HS-27A (cell line): Measurements from ENCODE around the gene PPP6R2.
"Not testable (repeated sequence)": the region's sequence is repeated elsewhere in the genome, so short reads cannot be mapped to it uniquely, and the experiment has no call there.

ENCODE experiments used
- DNase-seq: peaks from one replicate; pipeline ENCODE4 v3.0.0-alpha.2; 2012; ENCODE audit warnings: low read depth, missing footprints

Gene PPP6R2

GRCh38 chr22:50317674-50318073 is 25.5 kb upstream of the PPP6R2 start:
- no peak for DNase-seq

- DNase-seq: no peak
Observed at GRCh38 chr22:50318356-50318697, 24.8 kb upstream of the PPP6R2 start.

DNA sequence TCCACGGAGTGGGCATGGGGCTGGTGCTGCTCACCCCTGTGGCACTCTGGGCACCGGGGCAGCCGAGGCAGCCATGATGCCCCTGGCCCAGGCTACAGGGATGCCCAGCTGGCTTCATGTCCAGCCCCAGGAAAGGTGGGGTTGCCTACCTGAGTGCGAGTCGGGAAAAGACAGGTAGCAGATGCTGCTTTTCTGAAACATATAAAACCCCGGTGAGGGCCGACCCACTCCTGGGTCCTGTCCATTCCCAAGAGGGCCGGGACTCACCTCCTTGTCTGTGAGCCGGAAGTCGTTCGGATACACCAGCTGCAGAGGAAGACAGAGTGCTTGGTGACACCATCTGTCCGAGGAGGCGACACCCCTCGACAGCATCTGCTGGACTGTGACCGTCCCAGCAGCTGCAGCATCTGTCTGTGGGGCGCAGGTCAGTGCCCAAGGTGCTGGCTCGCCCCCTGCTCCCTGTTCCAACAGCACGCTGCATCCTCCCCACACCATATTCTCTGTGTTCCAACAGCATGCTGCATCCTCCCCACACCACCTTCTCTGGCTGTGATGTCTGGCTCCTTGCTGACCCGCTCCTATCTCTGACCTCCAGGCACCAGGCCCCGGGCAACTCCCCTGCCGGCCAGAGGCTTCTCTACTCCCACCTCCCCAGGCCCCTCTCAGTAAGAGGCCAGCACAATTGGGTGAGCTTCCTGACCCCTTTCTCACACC is 24.3 kb upstream of the PPP6R2 start:
- DNase-seq: no peak

- DNase-seq: no peak
Observed at GRCh38 chr22:50319503-50319951, 23.6 kb upstream of the PPP6R2 start.

DNA sequence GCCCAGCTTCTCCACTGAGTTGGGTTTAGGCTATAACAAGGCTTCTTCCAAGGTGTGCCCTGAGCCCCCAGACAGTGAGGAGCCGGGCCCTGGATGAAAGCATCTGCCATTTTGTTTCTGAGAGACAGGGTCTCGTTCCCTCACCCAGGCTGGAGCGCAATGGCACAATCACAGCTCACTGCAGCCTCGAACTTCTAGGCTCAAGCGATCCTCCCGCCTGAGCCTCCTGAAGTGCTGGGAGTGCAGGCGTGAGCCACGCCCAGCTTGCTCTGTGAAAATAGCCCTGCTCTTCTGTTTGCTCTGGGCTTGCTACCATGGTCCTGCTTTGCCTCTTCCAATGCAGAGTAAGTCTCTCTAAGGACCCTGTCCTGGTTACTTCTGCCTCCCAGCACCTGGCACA is 23.0 kb upstream of the PPP6R2 start:
- no peak for DNase-seq

DNA sequence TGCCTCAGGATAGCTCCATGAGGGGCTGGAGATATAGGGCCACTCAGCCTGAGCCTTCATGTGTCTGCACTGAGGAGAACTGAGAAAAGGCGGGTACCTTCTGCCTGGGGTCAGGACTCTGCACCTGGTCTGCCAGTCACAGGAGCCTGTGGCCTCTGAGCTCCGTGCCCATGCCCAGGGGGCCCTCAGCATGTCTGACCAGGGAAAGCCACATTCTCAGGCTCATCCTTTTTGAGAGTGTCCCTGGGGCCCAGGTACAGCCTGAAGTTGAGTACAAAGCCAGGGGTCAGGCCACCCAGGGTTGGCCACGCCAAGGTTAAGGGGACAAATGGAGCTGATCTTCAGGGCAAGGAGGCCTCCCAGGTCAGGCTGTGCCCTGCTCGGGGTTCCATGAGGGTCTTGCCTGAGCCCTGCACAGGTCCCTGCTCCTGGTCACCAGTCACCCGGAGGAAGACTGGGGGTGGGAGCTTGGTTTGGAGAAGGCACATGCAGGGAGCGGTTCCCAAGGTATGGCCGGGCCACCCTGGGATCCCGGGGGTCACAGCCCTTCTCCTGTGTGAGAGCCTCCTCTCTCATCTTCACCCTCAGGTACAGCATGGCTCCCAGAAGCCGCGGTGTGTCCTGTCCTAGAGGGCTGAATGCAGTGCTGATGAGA is 22.3 kb upstream of the PPP6R2 start:
- DNase-seq: no peak

- DNase-seq: not testable (repeated sequence)
Observed at GRCh38 chr22:50322382-50323104, 20.6 kb upstream of the PPP6R2 start.

DNA sequence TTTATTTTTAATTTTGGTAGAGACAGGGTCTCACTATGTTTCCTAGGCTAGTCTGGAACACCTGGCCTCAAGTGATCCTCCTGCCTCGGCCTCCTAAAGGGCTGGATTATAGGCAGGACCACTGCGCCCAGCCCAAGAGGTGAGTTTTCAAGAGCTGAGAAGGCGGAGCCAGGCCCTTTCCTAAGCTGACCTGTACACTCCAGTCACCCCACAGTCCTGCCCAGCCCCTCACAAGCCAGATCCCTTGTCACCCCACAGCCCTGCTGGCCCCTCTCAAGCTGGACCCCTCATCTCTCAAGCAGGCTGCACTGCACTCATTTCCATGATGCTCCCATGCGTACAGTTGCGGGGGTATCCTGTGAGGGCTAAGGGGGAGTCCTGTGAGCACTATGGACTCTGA is 19.2 kb upstream of the PPP6R2 start:
- no peak for DNase-seq

- no peak for DNase-seq
Observed at GRCh38 chr22:50325444-50326224, 17.5 kb upstream of the PPP6R2 start.

GRCh38 chr22:50326225-50326955 is 16.7 kb upstream of the PPP6R2 start:
- no peak for DNase-seq

- DNase-seq: no peak
Observed at GRCh38 chr22:50326956-50327710, 16.0 kb upstream of the PPP6R2 start, which contains the start of gene DENND6B. Gene DENND6B (minus strand): TSS chr22:50327012. CDS start chr22:50326988, 24 bp downstream.

DNA sequence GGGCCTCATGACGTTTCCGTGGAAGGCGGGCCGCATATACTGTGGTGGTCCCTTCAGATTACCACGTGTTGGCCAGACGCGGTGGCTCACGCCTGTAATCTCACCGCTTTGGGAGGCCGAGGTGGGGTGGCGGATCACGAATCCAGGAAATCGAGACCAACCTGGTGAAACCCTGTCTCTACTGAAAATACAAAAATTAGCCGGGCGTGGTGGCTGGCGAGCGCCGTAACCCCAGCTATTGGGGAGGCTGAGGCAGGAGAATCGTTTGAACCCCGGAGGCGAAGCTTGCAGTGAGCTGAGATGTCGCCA is 15.5 kb upstream of the PPP6R2 start:
- DNase-seq: no peak

DNA sequence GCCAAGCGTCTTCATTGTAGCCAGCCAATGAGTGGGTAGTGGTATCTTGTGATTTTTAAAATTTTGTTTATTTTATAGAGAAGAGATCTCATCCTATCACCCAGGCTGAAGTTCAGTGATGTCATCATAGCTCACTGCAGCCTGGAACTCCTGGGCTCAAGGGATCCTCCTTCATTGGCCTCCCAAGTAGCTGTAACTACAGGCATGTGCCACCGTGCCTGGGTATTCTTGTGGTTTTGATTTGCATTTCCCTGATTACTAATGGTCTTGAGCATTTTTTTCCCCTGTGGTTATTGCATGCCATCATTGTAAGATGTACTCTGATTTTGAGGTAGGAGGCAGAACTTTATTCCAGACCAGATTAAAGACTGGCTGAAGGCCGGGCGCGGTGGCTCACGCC is 13.9 kb upstream of the PPP6R2 start:
- DNase-seq: no peak

GRCh38 chr22:50334433-50334832 is 8.7 kb upstream of the PPP6R2 start:
- not testable (repeated sequence) for DNase-seq

DNA sequence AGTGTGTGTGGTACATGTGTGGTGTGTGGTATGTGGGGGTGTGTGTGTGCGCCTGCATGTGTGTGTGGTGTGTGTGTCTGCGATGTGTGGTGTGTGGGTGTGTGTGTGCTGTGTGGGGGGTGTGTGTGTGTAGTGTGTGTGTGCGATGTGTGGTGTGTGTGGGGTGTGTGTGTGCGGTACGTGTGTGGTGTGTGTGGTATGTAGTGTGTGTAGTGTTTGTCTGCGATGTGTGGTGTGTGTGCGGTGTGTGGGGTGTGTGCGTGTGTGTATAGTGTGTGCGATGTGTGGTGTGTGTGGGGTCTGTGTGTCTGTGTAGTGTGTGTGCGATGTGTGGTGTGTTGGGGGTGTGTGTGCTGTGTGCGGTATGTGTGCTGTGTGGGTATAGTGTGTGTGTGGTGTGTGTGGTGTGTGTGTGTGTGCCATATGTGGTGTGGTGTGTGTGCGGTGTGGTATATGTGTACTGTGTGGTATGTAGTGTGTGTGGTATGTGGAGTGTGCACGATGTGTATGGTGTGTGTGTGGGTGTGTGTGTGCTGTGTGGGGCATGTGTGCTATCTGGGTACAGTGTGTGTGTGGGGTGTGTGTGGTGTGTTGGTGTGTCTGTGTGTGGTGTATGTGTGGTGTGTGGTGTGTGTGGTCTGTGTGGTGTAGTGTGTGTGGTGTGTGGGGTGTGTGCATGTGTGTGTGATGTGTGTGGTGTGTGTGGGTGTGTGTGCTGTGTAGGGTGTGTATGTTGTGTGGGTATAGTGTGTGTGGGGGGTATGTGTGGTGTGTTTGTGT is 5.7 kb upstream of the PPP6R2 start:
- DNase-seq: no peak

DNA sequence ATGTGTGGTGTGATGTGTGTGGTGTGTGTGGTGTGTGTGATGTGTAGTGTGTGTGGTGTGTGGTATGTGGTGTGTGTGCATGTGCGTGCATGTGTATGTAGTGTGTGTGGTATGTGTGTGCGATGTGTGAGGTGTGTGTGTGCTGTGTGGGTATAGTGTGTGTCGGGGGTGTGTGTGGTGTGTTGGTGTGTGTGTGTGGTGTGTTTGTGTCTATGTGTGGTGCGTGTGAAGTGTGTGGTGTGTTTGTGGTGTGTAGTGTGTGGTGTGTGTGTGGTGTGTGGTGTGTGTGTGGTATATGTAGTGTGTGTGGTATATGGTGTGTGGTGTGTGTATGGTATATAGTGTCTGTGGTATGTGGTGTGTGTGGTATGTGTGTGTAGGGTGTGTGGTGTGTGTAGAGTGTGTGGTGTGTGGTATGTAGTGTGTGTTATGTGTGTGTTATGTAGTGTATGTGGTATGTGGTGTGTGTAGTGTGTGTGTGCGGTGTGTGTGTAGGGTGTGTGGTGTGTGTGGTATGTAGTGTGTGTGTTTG is 5.0 kb upstream of the PPP6R2 start:
- DNase-seq: no peak

GRCh38 chr22:50338860-50339462 is 4.2 kb upstream of the PPP6R2 start:
- DNase-seq: no peak

DNA sequence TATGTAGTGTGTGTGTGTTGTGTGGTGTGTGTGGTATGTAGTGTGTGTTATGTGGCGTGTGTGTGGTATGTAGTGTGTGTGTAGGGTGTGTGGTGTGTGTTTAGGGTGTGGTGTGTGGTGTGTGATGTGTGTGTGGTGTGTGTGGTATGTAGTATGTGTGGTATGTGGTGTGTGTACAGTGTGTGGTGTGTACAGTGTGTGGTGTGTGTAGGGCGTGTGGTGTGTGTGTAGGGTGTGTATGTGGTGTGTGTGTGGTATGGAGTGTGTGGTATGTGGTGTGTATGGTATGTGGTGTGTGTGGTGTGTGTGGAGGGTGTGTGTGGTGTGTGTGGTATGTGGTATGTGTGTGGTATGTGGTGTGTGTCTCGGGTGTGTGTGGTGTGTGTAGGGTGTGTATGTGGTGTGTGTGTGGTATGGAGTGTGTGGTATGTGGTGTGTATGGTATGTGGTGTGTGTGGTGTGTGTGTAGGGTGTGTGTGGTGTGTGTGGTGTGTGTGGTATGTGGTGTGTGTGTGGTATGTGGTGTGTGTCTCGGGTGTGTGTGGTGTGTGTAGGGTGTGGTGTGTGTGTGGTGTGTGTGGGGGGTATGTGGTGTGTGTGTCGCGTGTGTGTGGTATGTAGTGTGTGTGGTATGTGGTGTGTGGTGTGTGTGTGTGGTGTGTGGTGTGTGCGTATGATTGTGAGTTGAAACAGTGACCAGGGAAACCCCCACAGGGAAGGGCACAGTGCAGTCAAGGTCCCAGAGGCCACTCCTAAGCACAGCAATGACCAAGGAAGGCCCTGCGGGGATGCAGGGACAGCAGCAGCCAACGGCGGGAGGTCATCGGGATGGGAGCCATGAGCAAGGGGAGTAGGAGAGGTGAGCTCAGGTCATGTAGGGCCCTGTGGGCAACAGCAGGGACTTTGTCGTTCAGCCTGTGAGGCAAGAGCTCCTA is 2.9 kb upstream of the PPP6R2 start:
- DNase-seq: no peak
